GM21390 (cell line): Measurements from ENCODE around the gene YKT6.

Source experiments
- ATAC-seq: cut with Tn5 transposase; IDR thresholded peaks from one replicate; pipeline ENCODE4 v1.9.1; 2021; ENCODE audit not compliant: unreplicated experiment

Gene YKT6

GRCh38 chr7:44229546-44230105, 28.8 kb downstream of the YKT6 start:
- no peak for ATAC-seq

GRCh38 chr7:44230286-44230685, 29.5 kb downstream of the YKT6 start:
- no peak for ATAC-seq

- no peak for ATAC-seq
Measured at GRCh38 chr7:44231088-44231487, 30.3 kb downstream of the YKT6 start.

- no peak for ATAC-seq
Measured at GRCh38 chr7:44232396-44232795, 31.6 kb downstream of the YKT6 start.

- no peak for ATAC-seq
Measured at GRCh38 chr7:44232901-44233715, 32.3 kb downstream of the YKT6 start.

- ATAC-seq, result no peak
Measured at GRCh38 chr7:44235066-44235465, 34.3 kb downstream of the YKT6 start.

GRCh38 chr7:44235582-44236332, 35.0 kb downstream of the YKT6 start:
- no peak for ATAC-seq

- ATAC-seq, result no peak
Measured at GRCh38 chr7:44236333-44236728, 35.6 kb downstream of the YKT6 start.

GRCh38 chr7:44237696-44238095, 36.9 kb downstream of the YKT6 start:
- no peak for ATAC-seq

GRCh38 chr7:44238116-44238695, 37.4 kb downstream of the YKT6 start:
- no peak for ATAC-seq

GRCh38 chr7:44239361-44239760, 38.6 kb downstream of the YKT6 start:
- no peak for ATAC-seq

- ATAC-seq, result no peak
Measured at GRCh38 chr7:44240376-44240775, 39.6 kb downstream of the YKT6 start.

- peak; percentile 92 for ATAC-seq
Measured at GRCh38 chr7:44240983-44241510, 40.3 kb downstream of the YKT6 start.

- ATAC-seq, result no peak
Measured at GRCh38 chr7:44242091-44242490, 41.3 kb downstream of the YKT6 start.

- no peak for ATAC-seq
Measured at GRCh38 chr7:44244282-44244681, 43.5 kb downstream of the YKT6 start.

- no peak for ATAC-seq
Measured at GRCh38 chr7:44246396-44247113, 45.8 kb downstream of the YKT6 start.

GRCh38 chr7:44247868-44248651, 47.3 kb downstream of the YKT6 start:
- ATAC-seq, result no peak

GRCh38 chr7:44249639-44250234, 49.0 kb downstream of the YKT6 start:
- ATAC-seq, result no peak

- no peak for ATAC-seq
Measured at GRCh38 chr7:44251269-44251668, 50.5 kb downstream of the YKT6 start.

- ATAC-seq, result no peak
Measured at GRCh38 chr7:44251881-44252280, 51.1 kb downstream of the YKT6 start.
